Thyroid gland (tissue), 4 donors: ENCODE measurements around the gene SAT2. TPM values are rescaled to one million over a fixed set of nuclear protein-coding genes. Genes with fewer than 3 reads are reported as not detected.

Experiments used
- DNase-seq, 2 donors: peaks; one replicate each; pipeline ENCODE4 v3.0.0-alpha.2; 2019
- H3K27ac ChIP-seq, 3 donors: fragments of 200-600 bp; sonication (generic); 1 replicate in 2 of 3; 2 replicates in 1 of 3; pipeline ENCODE4 v1.5.1; 2016 to 2019; ENCODE audit warnings: mild to moderate bottlenecking in 1 of 3, moderate library complexity in 1 of 3
- H3K27me3 ChIP-seq: fragments of 200-600 bp; sonication (generic); one replicate; pipeline ENCODE4 v1.5.1; 2019
- H3K36me3 ChIP-seq, 2 donors: fragments of 200-600 bp; sonication (generic); one replicate each; pipeline ENCODE4 v1.5.1; 2016 to 2019
- H3K4me1 ChIP-seq, 2 donors: fragments of 200-600 bp; sonication (generic); one replicate each; pipeline ENCODE4 v1.5.1; 2017 to 2019
- H3K4me3 ChIP-seq, 3 donors: fragments of 200-600 bp; sonication (generic); replicated peaks in 1 of 3; 1 replicate in 2 of 3; 2 replicates in 1 of 3; pipeline ENCODE4 v1.5.1; 2016; ENCODE audit warnings: mild to moderate bottlenecking in 1 of 3
- H3K9me3 ChIP-seq: fragments of 200-600 bp; sonication (generic); one replicate; pipeline ENCODE4 v1.5.1; 2017
- POLR2A ChIP-seq, 2 donors: fragments of 450-650 bp; IDR thresholded peaks; one replicate each; pipeline ENCODE4 v1.6.1; 2017; ENCODE audit warnings: antibody characterized with exemption in 2 of 2, mild to moderate bottlenecking in 2 of 2, moderate library complexity in 1 of 2
- WGBS, 2 donors: methylation state at CpG; one replicate each; pipeline ENCODE4 v1.1.5; 2017; 5-methylcytosine and 5-hydroxymethylcytosine counted together
- intact Hi-C: fragments of 100-400 bp; cut with DNase I; formaldehyde crosslinking; loops from one replicate; pipeline ENCODE4 v1.15.1; 2023
- total RNA-seq, 4 donors: library from RNA; depleted of rRNA; stranded (reverse); fragments of >200 nt; gene quantifications; one replicate each; pipeline ENCODE4 v1.2.3, GENCODE V29; 2016
- TF ChIP-seq, protein P1 (sequence below), 6 experiments: fragments of 200-600 bp in 3 of 6; fragments of 450-650 bp in 3 of 6; sonication (generic) in 3 of 6; IDR thresholded peaks; one replicate each; pipeline ENCODE4 v1.5.1; 2016 to 2019; ENCODE audit warnings: antibody characterized with exemption in 6 of 6, mild to moderate bottlenecking in 2 of 6, inconsistent platforms in 1 of 6, moderate library complexity in 1 of 6

SAT2 gene
- total RNA-seq, 4 donors from 2014 or later, result 59.5 to 74.2 (median 61.9) TPM

- intact Hi-C loops, result loop anchor here (5.0 kb wide), 1 partner anchor 53 kb away; the partner anchor contains the start of genes TP53 and WRAP53
- H3K9me3 ChIP-seq, result no peaks in the 10 kb centered on the region
- peak; percentile 63 to 67 for DNase-seq
These were observed 6.8 kb upstream of the SAT2 start for GRCh38 chr17:7634384-7634783.

GRCh38 chr17:7633093-7633492 is 5.5 kb upstream of the SAT2 start:
- Histone ChIP-seq H3K27me3 (no peaks in the 10 kb centered on the region), H3K4me3 (no peak overlapping the region), H3K27ac (no peak overlapping the region), H3K36me3 (no peaks in the 10 kb centered on the region), H3K9me3 (no peaks in the 10 kb centered on the region), H3K4me1 (peaks cover 0 to 2% of the 10 kb centered on the region in 2 donors)
- TF ChIP-seq, protein P1, sequence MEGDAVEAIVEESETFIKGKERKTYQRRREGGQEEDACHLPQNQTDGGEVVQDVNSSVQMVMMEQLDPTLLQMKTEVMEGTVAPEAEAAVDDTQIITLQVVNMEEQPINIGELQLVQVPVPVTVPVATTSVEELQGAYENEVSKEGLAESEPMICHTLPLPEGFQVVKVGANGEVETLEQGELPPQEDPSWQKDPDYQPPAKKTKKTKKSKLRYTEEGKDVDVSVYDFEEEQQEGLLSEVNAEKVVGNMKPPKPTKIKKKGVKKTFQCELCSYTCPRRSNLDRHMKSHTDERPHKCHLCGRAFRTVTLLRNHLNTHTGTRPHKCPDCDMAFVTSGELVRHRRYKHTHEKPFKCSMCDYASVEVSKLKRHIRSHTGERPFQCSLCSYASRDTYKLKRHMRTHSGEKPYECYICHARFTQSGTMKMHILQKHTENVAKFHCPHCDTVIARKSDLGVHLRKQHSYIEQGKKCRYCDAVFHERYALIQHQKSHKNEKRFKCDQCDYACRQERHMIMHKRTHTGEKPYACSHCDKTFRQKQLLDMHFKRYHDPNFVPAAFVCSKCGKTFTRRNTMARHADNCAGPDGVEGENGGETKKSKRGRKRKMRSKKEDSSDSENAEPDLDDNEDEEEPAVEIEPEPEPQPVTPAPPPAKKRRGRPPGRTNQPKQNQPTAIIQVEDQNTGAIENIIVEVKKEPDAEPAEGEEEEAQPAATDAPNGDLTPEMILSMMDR (IDR thresholded peaks at IDR 0.05), result no peak
- no peak for TF ChIP-seq POLR2A (IDR thresholded peaks at IDR 0.05)
- intact Hi-C loops, result loop anchor here (5.0 kb wide), 1 partner anchor 54 kb away; the partner anchor contains the start of genes TP53 and WRAP53
- no peak for DNase-seq
- 91 to 93% methylated on average over 2 of the region's 2 CpGs for WGBS, 2 donors

More at GRCh38 chr17:7634384-7634783, 6.8 kb upstream of the SAT2 start:
- Histone ChIP-seq H3K27ac (no peak overlapping the region), H3K4me3 (no peak overlapping the region), H3K27me3 (no peaks in the 10 kb centered on the region), H3K36me3 (no peaks in the 10 kb centered on the region), H3K4me1 (no peaks in the 10 kb centered on the region)
- WGBS, 2 donors, result 14 to 20% methylated on average over 5 of the region's 5 CpGs
- TF ChIP-seq, protein P1 (IDR thresholded peaks at IDR 0.05), result peak in 3 of 6 experiments; percentile 40 to 46 (median 44)
- TF ChIP-seq POLR2A (IDR thresholded peaks at IDR 0.05), result no peak

GRCh38 chr17:7632492-7632894 is 4.9 kb upstream of the SAT2 start:
- H3K27me3 ChIP-seq, result no peaks in the 10 kb centered on the region
- intact Hi-C loops, result loop anchor here (5.0 kb wide), 1 partner anchor 55 kb away; the partner anchor contains the start of genes TP53 and WRAP53
- H3K4me1 ChIP-seq, result peaks cover 0 to 4% of the 10 kb centered on the region in 2 donors
- 53 to 56% methylated on average over 6 of the region's 6 CpGs for WGBS, 2 donors
- H3K4me3 ChIP-seq, result no peak overlapping the region
- H3K27ac ChIP-seq, result no peak overlapping the region
- no peaks in the 10 kb centered on the region for H3K36me3 ChIP-seq
- peak; percentile 15 to 27 for DNase-seq
- TF ChIP-seq, protein P1 (IDR thresholded peaks at IDR 0.05), result peak in 3 of 6 experiments; percentile 23 to 38 (median 38)
- TF ChIP-seq POLR2A (IDR thresholded peaks at IDR 0.05), result no peak
- no peaks in the 10 kb centered on the region for H3K9me3 ChIP-seq

DNA sequence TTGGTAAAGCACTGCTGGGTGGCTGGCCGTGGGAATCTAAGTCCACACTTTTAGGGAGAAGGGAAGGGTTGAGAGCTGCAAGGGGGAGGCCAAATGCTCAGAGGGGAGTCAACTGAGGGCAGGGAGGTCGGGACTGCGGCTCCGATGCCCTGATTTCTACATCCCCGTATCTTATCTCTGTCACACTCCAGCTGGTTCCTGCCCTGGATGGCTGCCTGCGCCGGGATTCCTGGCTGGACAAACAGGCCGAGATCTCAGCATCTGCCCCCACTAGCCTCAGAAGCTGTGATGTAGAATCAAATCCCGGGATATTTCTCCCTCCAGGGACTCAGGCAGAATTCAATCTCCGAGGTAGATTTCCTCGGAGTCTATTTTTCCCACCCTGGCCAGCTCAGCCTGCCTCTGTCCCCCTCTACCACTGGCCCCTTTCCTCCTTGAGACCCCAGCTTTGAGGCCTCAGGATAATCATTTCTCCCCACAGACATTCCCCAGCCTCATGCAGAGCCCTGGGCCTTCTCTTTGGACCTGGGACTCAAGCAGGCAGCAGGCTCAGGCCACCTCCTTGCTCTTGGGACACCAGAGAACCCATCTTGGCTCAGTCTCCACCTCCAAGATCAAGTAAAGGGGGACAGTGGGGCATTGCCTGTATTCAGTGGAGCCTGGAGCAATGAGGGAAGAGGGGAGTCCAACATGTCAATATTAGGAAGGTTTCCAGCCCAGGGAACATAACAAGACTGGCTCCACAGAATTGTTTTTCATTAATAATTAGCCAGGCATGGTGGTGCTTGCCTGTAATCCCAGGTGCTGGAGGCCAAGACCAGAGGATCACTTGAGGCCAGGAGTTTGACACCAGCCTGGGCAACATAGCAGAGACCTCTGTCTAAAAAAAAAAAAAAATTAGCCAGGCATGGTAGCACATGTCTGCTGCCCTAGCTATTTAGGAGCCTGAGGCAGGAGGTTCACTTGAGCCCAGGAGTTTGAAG is 4.1 kb upstream of the SAT2 start:
- Histone ChIP-seq H3K4me1 (peaks cover 3 to 7% of the 10 kb centered on the region in 2 donors), H3K4me3 (no peak overlapping the region), H3K27me3 (no peaks in the 10 kb centered on the region), H3K9me3 (no peaks in the 10 kb centered on the region), H3K36me3 (no peaks in the 10 kb centered on the region), H3K27ac (no peak overlapping the region)
- intact Hi-C loops, result loop anchor here (5.0 kb wide), 1 partner anchor 56 kb away; the partner anchor contains the start of genes TP53 and WRAP53
- DNase-seq, result no peak
- WGBS, 2 donors, result 75 to 82% methylated on average over 10 to 11 of the region's 11 CpGs
- TF ChIP-seq POLR2A (IDR thresholded peaks at IDR 0.05), result no peak
- TF ChIP-seq, protein P1 (IDR thresholded peaks at IDR 0.05), result no peak
